ENCODE measurements around the gene BRDT.
"Not testable (repeated sequence)": the region's sequence is repeated elsewhere in the genome, so short reads cannot be mapped to it uniquely, and the experiment has no call there.

BRDT gene

GRCh38 chr1:91993256-91993655 lies 44.1 kb downstream of the BRDT start:
- DNase-seq: peak in 1 of 5 experiments; percentile 6

DNA sequence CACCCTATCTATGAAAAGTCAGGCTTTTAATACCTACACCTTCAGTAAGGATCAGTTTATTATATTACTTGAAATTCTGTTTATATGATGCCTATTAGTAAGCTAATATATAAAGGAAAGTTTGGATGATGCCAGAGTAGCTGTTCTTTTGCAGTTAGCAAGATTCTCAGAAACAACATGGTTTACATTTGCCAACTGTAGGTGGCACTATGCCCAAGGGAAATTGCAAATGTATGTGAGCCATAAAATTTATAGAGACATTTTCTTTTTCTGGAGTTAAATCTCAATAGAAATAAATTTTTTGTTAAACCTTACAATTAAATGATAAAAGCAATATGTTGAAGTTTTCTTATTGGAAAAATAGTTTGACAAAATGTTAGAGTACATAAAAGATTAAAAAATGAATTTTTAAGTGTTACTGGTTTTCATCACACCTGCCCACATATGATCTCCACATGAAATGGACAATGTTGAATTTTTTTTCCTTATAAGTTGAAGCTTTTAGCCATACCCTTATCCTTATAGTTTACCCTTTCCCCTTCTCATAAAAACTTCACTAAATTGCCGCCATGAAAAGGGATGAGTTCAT lies 48.5 kb downstream of the BRDT start:
- DNase-seq: peak in 3 of 5 experiments; percentile 16 to 71 (median 20)

DNA sequence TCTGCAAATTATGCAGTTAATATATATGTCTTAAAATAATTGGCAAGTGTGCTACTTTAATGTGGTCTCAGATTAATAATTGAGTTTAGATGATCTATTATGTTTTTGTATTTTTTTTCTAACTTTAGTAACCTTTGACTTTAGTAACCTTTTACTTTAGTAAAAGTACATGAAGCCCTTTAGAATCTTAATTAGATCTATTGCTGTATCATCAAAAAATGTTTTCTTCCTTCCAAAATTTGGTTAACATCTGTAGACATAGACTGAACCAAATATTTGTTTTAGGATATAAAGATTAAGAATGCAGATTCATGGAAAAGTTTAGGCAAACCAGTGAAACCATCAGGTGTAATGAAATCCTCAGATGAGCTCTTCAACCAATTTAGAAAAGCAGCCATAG lies 54.9 kb downstream of the BRDT start:
- DNase-seq: no peak

GRCh38 chr1:92013923-92014322 lies 64.7 kb downstream of the BRDT start:
- DNase-seq: no peak

GRCh38 chr1:92016720-92017316 lies 67.6 kb downstream of the BRDT start:
- DNase-seq: peak in 2 of 5 experiments; percentile 17 to 65

- peak in 1 of 5 experiments; percentile 25 for DNase-seq
Observed at GRCh38 chr1:92017656-92018055, 68.5 kb downstream of the BRDT start.

DNA sequence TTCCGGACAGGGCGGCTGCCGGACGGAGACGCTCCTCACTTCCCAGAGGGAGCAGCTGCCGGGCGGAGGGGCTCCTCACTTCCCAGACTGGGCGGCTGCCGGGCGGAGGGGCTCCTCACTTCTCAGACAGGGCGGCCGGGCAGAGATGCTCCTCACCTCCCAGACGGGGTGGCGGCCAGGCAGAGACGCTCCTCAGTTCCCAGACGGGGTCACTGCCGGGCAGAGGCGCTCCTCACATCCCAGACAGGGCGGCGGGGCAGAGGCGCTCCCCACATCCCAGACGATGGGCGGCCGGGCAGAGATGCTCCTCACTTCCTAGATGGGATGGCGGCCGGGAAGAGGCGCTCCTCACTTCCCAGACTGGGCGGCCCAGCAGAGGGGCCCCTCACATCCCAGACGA lies 76.8 kb downstream of the BRDT start:
- not testable (repeated sequence) for DNase-seq

DNA sequence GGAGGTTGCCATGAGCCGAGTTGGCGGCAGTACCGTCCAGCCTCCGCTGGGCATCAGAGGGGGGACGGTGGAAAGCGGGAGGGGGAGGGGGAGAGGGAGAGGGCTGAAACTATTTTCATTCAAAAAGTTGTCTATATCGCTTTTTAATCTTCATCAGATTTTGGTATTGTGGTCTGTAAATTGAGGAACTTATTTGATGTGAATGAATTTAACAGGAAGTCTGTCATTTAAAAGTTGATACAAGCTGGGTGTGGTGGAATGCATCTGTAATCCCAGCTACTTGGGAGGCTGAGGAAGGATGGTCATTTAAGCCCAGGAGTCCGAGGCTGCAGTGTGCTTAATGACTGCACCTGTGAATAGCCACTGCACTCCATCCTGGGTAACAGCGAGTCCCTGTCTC lies 77.6 kb downstream of the BRDT start:
- DNase-seq: no peak

DNA sequence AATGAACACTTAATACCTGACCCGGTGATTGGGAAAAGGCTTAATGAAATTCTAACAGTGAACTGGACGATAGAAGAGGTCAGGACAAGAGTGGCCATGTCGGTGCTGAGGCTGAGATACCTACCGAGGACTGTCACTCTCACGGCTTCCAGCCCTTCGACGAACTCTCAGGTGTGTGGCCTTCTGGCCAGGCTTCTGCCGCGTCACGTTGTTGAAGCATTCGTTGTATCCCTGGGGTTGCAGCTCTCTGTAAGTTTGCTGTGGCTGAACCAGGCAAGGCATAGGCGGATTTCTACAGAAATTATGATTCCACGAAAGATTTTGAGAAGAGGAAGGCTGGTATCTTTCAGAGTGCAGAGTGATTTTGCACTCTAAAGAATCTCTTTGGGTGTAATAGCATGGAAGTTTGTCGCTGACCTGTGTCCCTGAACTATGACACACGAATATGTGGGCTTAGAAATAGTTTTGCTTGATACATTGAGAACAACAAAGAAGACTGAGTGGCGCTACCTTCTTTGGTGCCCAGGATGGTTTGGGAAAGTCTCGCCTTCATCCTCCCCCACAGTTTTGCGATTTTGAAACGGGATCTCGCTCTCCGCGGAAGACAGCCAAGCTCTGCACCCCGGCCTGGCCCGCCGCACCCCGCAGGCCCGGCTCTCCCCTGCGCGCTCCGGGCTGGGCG lies 80.2 kb downstream of the BRDT start:
- DNase-seq: no peak

- DNase-seq: peak in 1 of 5 experiments; percentile 49
Observed at GRCh38 chr1:92030656-92031107, 81.5 kb downstream of the BRDT start.

DNA sequence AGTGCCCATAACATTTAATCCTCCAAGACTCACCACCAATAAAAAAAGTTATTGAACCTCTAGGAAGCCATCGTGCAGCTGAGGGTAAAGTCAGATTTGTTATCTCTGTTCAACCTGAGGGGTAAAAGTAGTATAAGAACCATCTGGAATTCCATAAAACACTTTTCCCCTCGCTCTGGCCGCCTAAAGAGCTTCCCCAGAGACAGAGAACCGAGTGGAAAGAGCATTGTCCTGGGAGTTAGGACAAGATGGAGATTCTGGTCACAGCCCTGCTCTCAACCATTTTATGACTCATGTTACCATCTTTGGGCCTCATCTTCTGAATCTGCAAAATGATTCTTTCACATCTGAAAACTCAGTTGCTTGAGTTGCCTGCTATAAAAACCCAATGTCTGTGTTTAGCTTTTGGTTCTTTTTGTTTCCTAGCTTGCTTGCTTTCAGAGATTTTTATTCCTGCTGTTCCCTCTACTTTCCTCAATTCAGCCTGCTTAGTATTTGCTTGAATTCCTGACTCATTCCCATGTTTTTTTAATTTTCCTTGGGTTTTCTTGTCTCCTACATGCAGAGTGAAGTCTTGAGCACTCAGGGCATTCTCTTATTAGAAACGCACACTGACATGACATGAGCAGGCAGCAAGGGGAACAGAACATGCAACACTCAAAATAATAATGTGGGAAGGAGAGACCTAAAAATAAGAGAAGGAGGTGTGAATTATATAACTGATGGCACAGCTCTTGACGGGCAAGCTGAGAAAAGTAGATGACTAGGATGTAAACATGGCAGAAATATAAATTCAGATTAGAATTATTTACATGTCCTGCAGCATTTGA lies 82.3 kb downstream of the BRDT start:
- peak in 1 of 5 experiments; percentile 17 for DNase-seq

- no peak for DNase-seq
Observed at GRCh38 chr1:92037400-92037799, 88.2 kb downstream of the BRDT start.

- no peak for DNase-seq
Observed at GRCh38 chr1:92038695-92039346, 89.6 kb downstream of the BRDT start.

GRCh38 chr1:92040971-92041370 lies 91.8 kb downstream of the BRDT start:
- DNase-seq: no peak

DNA sequence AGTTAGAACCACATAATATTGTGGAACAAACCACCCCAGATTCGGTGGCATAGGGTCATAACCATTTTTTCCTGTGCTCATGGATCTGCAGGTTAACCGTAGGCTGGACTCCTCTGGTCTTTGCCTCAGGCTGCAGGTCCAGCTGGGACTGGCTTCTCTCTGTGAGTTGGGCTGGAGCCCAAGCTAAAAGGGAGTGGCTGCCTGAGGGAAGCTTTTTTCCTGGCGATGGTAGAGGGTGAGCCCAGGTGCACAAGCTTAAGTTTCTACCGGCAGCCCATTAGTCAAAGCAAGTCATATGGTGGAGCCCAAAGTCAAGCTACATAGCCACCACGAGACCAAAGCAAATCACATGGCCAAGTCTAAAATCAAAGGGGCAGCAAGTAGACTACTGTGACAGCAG lies 94.4 kb downstream of the BRDT start:
- no peak for DNase-seq

- DNase-seq: no peak
Observed at GRCh38 chr1:92045766-92046495, 96.7 kb downstream of the BRDT start.

DNA sequence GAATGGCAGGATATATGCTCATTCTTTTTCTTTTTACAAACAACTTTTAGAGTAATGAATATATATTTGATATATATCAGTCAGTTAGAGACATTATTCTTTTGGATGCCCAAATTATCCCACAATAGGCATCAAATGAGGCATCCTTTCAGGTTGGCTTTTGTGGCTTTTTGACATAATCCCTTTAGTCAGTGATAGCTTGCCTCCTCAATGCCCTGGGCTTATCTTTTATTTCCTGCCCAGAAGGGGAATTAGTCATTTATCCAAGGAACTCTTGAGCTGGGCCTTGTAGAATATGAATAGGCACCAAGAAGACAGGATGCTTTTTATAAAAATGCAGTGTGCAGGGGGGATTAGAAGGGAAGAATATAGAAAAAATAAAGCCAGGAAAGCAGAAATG lies 102.7 kb downstream of the BRDT start:
- DNase-seq: no peak
